Hypothalamus (tissue), 51 donors: Measurements from ENCODE around the gene EPAS1.

ENCODE experiments used
- DNase-seq, 51 donors: peaks; one replicate each; lab custom pipeline; 2025; lab: John Stamatoyannopoulos, UW

Gene EPAS1

DNA sequence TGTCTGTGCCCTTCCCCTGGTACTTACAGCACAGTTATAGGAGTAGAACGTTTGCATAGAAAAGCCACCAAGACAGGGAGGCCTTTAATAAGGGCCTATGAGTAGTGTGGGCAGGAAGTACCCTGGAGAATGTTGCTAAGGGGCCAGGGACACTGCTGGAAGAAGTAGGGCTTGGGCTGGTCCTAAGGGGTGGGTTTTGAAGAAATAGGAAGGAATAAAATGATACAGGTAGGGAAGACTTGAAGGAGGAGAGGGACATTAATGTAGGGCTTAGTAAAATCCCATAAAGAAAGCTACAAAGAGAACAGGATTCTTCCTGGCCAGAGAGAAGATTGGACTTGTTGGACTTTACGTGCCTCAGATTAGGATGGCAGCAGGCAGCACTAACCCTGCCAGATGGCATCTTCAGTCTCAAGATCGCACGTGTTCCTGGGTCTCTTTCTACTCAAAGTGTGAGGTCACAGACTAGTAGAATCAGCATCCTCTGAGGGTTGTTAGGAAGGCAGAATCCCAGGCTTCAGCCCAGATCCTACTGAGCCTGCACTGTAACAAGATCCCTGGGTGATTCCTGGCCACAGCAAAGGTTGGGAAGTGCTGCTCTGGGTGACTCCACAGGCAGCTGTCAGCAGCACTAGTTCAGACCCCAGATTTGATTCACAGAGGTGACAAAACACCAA is 39.2 kb downstream of the EPAS1 start:
- DNase-seq, result no peak

DNA sequence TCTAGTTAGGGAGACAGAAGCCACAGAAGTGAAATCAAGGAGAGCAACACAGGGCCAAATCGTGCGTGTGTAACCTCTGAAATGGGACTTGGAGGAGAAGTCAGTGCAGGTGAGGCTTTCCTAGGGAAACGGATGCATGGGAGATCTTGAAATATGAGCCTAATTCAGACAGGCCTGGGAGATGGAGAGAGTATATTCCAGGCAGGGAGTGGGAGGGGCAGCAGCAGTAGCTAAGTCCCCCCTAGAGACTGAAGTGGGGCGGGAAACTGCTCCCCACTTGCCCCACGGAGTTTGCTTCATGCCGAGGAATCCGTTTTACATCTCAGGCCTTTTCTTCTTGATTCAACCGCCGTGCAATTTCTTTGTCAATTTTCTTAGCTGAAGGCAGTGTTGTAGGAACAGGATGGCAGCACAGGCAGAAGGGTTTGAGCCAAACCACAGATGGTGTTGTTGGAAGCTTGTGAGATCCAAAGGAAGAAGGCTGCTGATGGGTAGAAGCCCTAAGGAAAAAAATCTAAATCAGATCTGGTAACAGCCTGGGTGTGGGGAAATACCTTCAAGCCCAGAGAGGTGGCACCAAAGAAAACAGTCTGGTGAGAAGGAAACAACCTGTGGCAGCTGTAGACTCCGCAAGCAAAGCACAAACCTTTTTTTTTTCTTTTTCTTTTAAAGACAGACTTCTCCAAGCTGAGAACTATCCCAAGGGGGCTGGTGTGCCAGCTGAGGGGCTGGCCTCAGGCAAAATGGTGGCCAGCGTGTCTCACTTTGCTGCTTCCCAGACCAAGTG is 40.2 kb downstream of the EPAS1 start:
- no peak for DNase-seq

DNA sequence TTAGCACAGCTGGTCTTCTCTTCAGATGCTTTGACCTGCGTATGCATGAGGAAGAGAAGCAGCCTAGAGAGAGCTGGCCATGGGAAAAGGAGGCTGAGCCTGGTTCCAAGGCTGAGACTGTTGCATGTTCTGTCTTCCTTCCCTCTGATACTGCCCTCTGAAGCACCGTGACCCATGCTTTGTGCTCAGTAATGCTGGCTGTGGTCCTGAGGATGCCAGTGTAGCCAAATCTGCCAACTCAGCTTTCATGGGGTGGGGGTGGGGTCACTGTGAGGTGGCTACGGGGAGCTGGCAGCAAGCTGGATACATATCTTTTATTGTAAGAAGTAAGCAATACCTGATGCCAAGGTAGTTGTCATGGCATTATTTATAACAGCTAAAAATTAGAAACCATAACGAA is 41.5 kb downstream of the EPAS1 start:
- DNase-seq, result no peak

DNA sequence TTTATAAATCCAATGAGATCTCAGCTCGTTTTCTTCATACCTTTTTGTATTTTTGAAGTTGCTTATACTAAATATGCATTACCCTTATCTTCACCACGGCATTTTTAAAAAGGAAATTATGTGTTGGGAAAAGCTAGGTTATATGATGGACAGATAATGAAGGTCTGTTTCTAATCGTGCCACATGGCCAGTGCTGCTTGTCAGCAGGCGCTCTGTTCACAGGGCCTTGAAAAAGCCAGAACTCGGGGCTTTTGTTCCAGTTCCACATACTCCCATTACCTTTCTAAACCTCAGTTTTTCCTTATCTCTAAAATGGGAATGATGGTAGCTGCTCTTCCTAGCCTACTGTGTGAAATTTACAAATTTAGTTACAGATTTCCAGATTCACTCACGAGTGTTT is 42.0 kb downstream of the EPAS1 start:
- no peak for DNase-seq

DNA sequence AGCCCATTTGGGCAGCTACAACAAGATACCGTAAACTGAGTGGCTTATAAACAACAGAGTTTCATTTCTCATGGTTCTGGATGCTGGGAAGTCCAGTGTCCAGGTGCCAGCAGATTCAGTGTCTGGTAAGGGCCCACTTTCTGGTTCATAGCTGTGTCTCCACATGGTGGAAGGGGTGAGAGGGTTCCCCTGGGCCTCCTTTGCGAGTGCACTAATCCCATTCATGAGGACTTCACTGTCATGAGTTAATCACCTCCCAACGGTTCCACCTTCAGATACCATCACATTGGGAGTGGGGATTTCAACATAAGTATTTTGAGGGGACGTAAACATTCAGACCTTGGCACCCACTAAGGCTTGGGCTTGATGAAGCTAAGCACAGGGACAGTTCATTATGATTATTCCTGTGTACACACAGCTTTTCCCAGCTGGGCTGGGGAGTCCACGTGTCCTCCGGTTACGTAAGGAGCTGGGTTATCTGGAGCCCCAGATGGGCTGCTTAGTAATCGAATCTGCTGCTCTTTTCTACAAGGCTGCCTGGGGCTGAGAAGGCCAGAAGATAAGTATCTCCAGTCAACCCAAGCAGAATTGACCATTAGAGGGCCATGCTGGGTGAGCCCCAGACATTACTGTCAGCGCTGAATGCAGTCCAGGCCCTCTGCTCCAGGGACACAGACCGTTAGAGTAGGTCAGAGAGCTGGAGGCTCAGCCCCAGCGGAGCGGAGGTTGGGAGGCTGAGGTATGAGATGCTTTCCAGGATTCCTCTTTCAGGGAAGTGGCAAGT is 42.7 kb downstream of the EPAS1 start:
- no peak for DNase-seq

DNA sequence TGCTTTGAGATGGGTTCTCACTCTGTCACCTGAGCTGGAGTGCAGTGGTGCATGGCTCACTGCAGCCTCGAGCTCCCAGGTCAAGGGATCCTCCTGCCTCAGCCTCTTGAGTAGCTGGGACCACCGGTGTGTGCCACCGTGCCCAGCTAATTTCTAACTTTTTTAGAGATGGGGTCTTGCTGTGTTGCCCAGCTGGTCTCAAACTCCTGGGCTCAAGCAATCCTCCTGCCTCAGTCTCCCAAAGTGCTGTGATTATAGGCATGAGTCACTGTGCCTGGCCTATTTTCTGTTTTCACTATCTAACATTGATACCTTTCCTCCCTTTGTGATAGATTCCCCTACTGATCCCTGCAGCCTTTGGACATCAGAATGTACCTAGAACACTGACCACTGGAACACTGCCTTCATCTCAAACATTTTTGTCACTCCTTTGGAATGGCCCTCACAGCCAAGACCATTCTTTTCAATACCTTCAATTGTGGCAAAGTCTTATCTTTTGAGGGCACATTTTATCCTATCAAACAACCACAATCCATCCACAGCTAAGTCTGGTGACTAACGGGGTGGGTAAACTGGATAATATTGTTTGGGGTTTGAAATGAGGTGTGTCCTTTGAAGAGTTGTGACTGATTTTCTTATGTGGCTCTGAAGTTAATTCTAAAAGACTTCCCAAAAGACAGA is 43.7 kb downstream of the EPAS1 start:
- no peak for DNase-seq

DNA sequence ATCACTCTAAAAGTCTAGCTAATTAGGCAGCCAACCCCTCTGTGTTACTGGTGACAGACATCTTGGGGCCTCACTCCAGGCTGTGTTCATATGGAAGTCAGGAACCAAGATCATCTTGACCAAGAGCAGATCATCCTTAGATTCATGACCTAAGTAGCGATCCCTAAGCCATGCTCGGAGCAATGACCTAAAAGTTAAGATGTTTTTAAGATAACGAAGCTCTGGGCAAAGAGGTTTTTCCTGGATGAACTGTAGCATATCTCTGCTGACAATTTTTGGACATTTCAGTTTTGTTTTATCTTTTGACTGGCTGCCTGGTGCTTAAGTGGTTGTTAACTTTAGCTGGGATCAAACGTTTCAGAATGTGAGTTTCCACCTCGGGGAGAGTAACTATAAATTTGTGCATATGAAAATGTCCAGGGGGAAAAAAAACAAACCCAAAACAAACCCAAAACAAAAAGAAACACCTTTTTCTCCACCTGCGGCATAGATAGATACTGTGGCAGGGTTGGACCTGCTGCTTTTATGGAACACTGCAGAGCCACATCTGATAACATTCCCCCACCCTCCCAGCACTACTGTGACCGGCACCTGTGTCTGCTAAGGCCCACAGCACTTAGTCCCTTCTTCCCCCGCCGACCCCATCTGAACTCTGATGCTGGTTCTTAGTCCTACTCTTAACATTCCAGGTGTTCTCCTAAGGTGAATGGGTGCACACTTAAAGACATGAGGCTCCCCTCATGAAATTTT is 45.5 kb downstream of the EPAS1 start:
- DNase-seq, result no peak

DNA sequence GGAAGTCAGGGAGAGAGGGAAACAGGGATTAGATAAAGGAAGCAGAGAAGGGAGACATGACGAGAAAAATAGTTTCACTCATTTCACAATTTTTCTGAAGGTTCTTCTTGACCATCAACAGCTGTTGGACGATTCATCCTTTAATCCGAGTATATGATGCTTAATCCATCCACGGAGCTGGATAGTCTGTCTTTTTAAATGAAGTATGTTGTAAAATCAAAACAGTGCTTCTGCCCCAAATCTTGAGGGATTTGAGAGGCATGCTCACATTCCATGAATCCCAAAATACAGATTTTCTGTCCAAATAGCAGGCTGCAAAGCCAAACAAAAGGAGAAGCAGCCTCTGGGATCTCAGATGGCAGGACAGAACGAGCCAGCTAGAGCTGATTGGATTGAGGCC is 47.5 kb downstream of the EPAS1 start:
- DNase-seq, result no peak

DNA sequence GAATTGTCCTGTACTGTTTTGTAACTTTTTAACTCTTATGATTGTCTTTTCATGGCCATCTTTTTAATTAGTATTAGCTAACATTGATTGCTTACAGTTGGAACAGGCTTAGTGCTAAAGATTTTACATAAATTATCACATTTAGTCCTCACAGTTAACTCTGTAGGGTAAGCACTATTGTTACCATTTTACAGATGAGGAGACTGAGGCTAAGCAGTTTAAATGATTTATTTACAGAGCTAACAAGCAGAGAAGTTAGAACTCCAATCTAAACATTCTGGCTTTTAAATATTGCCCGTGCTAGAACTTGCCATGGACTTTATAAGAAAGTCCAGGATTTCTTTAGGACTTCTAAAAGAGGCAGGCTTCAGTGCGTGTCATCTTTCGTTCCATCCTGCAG is 48.6 kb downstream of the EPAS1 start:
- DNase-seq, result no peak

DNA sequence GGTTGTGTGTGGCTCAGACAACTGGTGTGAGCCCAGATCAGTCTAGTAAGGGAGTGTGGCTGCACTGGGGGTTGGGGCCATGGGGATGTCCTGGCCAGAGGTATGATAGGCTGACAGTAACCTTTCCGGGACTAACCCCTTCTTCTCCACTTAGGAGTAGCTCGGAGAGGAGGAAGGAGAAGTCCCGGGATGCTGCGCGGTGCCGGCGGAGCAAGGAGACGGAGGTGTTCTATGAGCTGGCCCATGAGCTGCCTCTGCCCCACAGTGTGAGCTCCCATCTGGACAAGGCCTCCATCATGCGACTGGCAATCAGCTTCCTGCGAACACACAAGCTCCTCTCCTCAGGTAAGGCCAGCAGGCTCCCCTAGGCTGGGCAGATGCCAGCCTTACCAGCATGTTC is 49.5 kb downstream of the EPAS1 start:
- DNase-seq, result no peak

DNA sequence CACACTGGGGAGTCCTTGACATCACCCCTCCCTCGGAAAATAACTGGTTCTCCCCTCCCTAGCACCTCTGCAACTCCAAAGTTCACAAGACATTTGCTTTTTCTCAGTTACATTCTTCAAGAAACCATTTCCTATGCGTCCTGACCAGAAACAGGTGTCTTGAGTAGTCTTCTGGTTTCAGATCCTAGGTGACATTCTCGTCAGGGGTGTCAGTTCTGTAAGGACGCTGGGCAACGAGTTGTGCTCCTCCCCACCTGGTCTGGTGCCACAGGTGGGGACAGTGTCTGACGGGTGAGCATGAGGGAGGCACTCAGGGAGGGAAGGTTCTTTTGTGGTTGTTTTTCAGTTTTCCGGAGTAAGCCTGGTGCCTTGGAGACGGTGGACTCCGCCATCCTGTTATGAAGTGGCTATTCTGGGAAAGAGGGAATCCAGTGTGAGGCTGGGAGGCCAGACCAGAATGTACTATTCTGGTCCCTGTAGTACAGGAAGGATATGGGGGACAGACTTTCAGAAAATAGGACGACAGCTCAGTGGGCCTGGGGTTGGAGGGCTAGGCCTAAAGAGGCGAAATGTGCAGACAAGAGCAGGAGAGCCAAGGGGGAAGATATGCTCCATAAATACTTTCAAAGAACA is 50.6 kb downstream of the EPAS1 start:
- no peak for DNase-seq

DNA sequence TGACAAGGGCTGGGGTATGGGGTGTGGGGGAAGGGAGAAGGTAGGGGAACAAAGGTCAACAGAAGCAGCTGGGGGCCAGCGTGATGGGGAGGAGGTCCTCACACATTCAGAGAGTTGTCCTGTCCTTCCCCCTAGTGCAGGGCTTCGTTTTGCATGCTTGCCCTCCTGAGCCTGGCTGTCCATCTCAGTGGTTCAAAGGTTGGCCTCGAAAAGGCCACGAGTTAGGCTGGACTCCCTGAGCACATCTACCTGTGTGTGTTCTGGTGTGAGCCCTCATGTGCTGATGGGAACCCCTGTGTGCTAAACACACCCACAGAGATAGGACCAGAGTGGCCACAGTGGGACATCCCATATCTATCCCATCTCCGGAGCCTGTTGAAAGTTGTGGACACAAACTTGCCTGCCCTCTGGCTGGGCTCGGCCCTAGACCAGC is 51.9 kb downstream of the EPAS1 start:
- no peak for DNase-seq

DNA sequence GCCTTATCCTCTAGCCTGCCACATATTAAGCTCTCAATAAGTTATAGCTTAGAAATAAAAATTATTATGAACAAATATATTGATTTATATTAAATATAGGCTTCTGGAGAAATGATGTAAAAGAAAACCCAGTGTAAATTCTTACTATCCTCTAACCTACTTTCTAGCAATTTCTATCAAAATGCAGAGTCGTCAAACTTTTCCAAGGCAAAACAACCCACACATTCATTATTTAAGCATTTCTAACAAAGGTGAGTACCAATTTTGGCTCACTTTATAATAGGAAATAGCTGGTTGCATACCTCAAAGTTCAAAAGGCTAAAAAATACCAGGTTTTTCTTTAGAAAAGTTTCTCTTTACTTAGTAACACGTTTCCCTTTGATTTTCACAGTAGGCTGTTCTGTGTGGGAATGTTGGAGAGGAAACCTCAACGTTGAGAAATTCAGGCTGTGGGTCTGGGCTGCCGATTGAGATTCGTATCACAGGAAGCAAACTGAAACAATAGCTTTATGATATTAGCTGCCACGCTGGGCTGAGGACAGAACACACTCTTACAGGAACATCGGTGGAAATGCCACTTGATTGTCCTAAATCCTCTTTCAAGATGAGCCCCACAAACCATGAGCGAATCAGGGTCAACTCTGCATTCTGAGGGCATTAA is 53.0 kb downstream of the EPAS1 start:
- DNase-seq, result no peak

DNA sequence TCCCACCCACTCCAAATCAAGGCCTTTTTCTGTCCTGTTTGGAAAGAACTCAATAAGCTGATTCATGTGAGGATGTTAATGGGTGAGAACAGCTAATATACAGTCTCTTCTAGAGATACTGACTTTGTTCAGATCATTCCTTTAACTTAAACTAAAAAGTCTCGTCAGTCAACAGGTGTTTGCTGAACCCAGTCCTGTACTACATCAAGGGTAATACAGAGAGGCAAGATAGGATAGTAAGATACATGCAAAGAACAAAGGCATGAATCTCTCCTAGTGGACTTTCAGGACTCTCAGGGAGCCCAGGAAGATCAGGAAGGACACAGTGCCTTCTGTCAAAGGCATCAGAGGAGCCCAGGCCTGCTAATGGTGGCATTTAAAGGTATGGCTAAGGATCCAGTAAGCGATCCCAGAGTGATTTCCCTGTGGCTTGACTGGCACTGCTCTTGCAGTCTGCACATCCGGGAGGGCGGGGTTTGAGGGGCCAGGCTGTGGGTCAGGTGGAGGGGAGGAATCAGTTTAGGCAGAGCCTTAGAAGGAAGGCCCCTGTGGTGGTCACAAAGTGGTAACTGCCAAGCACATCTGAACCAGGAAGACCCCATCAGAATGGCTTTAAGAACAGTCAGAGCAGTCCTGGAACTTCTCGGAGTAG is 54.0 kb downstream of the EPAS1 start:
- no peak for DNase-seq

DNA sequence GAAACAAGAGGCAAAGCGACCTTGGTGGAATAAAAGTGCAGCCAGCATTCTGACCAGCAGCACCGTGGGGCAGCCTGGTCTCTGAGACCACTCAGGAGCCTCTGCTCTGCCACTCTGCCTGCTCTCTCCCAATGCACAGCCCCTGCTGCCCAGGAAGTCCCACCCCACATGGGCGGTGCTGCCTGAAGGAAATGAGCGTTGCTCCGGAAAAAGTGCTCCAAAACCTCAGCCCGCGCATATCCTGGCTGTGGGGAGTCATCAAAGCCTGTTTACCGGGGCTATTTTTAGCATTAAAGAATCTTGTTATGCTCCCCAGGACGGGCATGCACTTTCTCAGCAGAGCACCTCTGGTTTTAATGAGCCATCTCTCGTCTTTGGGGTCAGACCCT is 54.5 kb downstream of the EPAS1 start:
- DNase-seq, result no peak

DNA sequence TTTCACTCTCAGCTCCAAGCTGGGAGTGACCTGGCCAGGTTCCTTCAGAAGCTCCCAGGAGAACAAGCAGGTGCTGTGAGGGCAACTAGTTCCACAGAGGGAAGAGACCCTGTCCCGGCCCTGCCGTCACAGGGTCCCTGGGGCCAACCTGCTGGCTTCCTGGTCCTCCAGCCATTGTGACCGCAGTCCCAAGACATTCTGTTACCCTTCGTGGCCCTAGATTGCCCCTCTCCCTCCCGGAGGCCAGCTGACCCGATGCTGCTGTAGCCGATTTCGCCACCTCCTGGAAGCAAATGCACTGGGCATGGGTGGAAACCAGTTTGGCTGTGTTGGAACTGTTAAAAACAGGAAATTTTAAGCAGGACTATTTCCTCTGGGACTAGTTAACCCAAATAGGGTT is 55.4 kb downstream of the EPAS1 start:
- DNase-seq, result no peak

DNA sequence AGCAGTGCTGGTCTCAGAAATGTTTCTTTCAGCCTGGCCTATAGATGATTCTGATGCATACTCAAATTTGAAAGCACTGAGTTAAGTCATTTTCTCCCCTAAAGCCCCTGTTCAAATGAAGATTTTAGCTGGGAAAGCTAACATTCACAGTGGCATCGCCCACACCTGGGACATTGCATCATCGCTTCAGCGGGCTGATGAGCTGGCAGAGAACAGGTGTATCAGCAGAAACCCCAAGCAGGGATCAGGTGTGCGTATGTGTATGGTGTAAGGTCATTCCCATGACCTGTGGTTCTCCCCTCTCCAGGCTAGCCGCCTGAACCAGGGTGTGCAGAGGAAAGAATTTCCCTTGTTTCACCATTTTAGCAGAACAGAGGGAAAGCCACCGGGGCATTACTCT is 56.3 kb downstream of the EPAS1 start:
- DNase-seq, result no peak

DNA sequence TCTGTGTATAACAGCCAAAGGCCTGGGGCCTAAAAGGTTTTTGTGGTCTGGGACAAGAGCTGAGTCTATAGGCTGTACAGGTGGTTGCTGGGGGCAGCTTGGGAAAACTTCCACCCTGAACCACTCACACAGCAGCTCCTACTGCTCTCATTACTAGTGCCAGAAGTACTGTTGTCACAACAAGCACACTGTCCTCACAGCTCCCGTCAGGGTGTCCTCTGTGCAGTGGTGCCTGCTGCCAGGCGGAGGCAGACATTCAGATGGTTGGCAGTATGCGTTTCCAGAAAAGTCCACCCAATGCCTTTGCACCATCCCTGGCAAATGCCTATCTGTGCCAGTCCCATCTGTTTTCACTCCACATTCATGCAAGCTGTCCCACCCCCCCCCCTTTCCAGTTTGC is 58.5 kb downstream of the EPAS1 start:
- DNase-seq, result no peak

DNA sequence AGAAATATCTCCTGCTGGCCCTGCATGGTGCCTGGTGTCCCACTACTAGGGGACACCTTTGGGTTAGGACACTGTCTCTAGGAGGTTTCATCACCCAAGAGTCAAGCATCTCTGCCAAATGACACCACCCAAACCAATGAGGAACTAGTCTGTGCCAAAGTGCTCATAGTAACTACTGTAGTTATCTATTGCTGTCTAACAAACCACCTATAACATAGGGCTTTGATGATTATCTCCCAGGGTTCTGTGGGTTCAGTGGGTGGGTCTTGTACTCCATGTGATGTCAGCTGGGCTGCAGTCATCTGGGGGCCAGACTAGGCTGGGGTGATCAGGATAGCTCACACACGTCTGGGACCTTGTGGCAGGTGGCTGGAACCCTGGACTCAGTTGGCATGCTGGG is 59.8 kb downstream of the EPAS1 start:
- DNase-seq, result no peak
